ENCODE data around the gene GLT1D1.

The GLT1D1 gene

DNA sequence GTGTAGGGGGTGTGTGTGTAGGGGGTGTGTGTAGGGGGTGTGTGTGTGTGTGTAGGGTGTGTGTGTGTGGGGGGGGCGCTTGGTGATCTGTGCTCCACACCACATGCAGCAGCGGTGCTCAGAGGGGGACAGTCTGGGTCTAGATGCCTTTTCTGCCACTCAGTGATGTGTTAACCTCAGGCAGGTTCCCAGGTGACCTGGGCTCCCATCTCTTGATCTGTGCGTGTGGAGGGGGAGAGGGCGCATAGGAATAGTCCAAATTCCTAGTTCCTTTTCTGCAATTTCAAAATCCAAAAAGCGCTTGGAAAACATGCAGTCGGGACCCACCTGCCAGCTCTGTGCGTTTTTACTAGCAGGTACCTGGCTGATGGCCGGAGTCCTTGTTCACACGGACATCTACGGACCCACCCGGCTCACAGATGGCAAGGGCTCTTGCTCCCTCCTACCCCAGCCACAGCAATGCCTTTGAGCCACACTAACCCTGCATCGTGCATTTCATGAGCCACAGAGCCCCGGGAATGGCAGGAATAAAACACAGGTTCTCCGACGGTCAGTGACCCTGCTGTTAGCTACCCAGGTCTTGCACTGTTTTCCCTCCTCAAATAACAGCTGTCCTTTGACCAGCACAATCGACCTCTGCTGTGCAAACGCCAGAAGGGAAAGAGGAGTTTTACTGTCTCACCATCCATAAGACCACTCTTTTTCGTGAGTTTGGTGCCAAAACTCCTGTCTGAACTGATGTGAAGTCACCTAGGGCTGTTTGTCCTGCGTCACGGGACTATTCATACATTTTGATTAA, 120.8 kb downstream of the GLT1D1 start:
- DNase-seq (ENCODE audit: extremely low spot score): no peak
- CTCF ChIA-PET: no interaction called here
- TF ChIP-seq, protein P1, sequence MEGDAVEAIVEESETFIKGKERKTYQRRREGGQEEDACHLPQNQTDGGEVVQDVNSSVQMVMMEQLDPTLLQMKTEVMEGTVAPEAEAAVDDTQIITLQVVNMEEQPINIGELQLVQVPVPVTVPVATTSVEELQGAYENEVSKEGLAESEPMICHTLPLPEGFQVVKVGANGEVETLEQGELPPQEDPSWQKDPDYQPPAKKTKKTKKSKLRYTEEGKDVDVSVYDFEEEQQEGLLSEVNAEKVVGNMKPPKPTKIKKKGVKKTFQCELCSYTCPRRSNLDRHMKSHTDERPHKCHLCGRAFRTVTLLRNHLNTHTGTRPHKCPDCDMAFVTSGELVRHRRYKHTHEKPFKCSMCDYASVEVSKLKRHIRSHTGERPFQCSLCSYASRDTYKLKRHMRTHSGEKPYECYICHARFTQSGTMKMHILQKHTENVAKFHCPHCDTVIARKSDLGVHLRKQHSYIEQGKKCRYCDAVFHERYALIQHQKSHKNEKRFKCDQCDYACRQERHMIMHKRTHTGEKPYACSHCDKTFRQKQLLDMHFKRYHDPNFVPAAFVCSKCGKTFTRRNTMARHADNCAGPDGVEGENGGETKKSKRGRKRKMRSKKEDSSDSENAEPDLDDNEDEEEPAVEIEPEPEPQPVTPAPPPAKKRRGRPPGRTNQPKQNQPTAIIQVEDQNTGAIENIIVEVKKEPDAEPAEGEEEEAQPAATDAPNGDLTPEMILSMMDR (IDR thresholded peaks at IDR 0.05; ENCODE audit: control extremely low read depth, extremely low read depth, low read depth, missing control alignments): no peak
- POLR2A ChIA-PET: no interaction called here

DNA sequence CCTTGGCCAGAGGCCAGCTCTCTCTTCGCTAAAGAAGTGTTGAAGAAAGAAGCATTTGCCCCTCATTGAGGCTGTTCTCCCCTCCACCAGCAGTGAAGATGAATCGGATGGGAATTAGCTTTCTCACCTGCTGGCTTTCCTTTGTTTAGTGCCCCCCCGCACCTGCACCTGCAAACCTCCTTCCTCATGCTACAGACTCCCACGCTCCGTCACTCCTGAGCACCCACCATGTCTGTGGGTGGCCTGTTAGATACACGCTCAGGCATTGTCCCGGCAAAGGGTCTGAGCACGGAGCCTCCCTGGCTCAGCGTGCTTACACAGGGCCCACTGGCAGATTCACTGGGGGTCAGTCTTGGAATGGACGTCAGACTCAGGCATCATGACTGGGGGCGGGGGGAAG, 121.6 kb downstream of the GLT1D1 start:
- ChIA-PET CTCF (interaction anchor here (1.8 to 2.1 kb wide), 3 partner anchors 8 to 243 kb away, joined by 3 to 12 read pairs (median 6); no protein-coding TSS in a partner anchor), POLR2A (no interaction called here)
- TF ChIP-seq, protein P1 (IDR thresholded peaks at IDR 0.05; ENCODE audit: control extremely low read depth, extremely low read depth, low read depth, missing control alignments): no peak
- no peak for DNase-seq (ENCODE audit: extremely low spot score)

DNA sequence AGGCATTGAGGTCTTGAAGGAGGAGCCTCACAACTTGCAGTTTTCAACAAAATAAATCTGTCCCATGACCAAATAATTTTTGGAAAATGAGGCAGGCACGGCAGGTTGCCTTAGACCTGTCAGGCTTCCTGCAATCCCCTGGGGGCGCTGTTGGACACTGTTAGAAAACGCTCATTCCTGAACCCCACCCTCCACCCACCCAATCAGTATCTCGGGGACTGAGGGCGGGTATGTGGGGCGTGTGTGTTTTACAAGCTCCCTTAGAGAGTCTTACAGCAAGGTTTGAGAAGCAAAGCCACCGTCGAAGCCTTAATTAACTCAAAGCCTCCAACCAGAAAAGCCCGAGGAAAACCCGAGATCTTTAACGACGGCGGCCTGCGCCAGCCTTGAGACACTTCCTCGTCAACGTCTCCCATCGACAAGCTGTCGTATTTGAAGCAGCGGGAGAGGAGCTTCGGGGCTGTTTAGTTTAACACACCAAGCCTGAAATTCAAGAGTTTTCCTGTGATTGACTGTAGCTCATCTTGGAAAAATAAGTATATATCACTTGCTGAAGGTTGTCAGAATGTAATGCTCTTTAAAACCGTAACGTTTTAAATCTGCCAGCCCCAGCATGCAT, 123.0 kb downstream of the GLT1D1 start:
- DNase-seq (ENCODE audit: extremely low spot score): no peak
- TF ChIP-seq, protein P1 (IDR thresholded peaks at IDR 0.05; ENCODE audit: control extremely low read depth, extremely low read depth, low read depth, missing control alignments): peak; percentile 29
- POLR2A ChIA-PET: no interaction called here
- CTCF ChIA-PET: interaction anchor here (0.8 to 2.1 kb wide), 6 partner anchors 10 to 245 kb away, joined by 3 to 12 read pairs (median 6); no protein-coding TSS in a partner anchor

DNA sequence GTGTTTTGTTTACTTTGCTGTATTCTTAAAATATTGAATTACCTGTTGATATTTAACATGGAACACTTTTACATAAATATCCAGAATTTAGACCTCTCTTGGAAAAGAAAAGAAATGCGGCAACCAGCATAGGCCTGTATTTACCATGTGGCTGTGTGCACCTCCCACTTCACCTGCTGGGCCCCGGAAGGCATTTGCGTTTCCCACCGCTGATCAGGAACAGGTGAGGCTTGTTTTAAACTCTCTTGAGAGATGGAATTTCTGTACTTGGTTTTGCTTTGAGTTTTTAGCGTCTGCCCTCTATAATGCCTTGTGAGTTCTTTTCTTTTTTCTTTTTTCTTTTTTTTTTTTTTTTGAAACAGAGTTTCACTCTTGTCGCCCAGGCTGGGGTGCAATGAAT, 124.2 kb downstream of the GLT1D1 start:
- TF ChIP-seq, protein P1 (IDR thresholded peaks at IDR 0.05; ENCODE audit: control extremely low read depth, extremely low read depth, low read depth, missing control alignments): no peak
- no peak for DNase-seq (ENCODE audit: extremely low spot score)
- CTCF ChIA-PET: no interaction called here
- POLR2A ChIA-PET: no interaction called here

DNA sequence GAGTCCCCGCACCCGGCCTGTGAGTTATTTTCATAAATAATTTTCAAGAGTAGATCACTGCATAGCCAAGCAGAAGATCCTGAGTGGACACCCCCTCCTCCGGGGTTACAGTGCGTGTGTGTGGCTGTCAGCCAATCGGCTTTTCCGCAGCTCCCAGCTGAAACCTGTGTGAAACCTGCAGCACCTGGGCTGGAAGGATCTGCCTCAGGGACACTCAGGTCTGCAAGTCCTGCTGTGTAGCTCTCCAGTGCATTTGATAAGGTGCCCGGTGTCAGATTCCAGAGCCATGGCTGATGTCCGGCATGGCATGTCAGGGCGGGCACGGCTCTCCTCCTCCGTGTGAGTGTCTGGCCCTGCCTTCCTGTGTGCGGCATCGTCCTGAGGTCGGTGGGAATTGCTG, 124.8 kb downstream of the GLT1D1 start:
- no peak for DNase-seq (ENCODE audit: extremely low spot score)
- TF ChIP-seq, protein P1 (IDR thresholded peaks at IDR 0.05; ENCODE audit: control extremely low read depth, extremely low read depth, low read depth, missing control alignments): no peak
- POLR2A ChIA-PET: no interaction called here
- CTCF ChIA-PET: no interaction called here

DNA sequence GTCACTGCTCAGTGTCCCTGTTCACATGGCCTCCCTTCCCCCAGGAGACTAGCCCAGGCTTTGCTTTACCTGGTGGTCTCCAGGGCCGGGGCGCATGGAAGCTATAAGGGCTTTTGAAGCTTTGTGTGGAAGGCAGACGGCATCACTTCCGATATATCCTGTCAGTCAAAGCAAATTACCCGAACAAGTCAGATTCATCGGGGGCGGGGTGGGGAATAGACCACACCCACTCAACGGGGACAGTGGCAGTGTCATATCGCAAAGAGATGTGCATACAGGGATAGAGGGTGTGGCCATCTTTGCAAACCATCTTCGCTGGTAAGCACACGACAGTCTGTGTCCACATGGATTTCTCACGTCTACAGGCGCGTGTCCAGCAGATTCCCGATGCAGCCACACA, 127.3 kb downstream of the GLT1D1 start:
- CTCF ChIA-PET: interaction anchor here (2.1 kb wide), 1 partner anchor 11 kb away, joined by 9 read pairs; no protein-coding TSS in a partner anchor
- no peak for DNase-seq (ENCODE audit: extremely low spot score)
- TF ChIP-seq, protein P1 (IDR thresholded peaks at IDR 0.05; ENCODE audit: control extremely low read depth, extremely low read depth, low read depth, missing control alignments): no peak
- POLR2A ChIA-PET: no interaction called here

Data from GM10248 (cell line).